ENCODE data around the gene C4BPB. TPM values are rescaled to one million over a fixed set of nuclear protein-coding genes. Genes with fewer than 3 reads are reported as not detected.

C4BPB gene
- total RNA-seq, 4 donors from 2014 or later, result not detected

DNA sequence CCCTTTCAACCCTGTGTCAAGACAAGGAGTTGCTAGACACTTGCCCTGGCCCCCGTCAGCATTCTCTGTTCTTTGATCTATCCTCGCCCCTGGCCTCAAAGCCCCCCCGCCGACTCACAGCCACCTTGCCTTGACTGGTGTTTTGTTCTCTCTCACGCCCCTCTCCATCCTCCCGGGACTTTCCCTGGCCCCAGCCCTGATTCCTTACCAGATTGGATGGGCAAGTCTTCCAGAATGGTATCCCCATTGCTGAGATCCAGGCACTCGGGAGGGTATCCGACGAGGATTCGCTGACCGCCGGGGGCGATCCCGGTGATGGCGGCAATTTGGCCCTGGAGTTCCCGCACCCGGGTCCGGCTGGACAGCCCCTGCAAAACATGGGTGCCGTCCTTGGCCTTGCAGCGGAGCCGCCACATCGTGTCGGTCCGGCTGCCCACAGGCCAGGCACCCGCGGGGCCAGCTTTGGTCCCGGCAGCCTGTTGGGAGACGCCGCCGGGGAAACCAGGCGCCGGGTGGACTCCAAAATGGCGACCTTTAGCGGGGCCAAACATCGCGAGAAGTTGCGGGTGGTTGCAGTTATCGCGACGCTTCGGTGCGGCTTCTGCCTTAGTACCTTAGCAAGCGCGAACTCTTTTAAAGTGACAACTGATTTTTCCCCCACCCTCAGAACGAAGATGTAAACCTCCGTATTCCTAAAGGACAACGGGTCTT is 38.0 kb upstream of the C4BPB start:
- H3K36me3 ChIP-seq, result peaks cover 11 to 13% of the 10 kb centered on the region in 2 donors
- peak overlapping the region; percentile 92 to 99 (median 99) for H3K4me3 ChIP-seq (replicated peaks in 1 of 3)
- WGBS, 2 donors, result 2% methylated on average over 10 to 35 of the region's 47 CpGs
- intact Hi-C loops (cut with DNase I), result no loop called here
- no peaks in the 10 kb centered on the region for H3K9me3 ChIP-seq
- H3K27me3 ChIP-seq, result no peaks in the 10 kb centered on the region
- peaks cover 37 to 40% of the 10 kb centered on the region in 2 donors for H3K4me1 ChIP-seq
- peak; percentile 92 for DNase-seq
- peak overlapping the region; percentile 77 to 97 (median 97) for H3K27ac ChIP-seq
- TF ChIP-seq CTCF (IDR thresholded peaks at IDR 0.05), result no peak
- peak; percentile 26 to 89 for TF ChIP-seq POLR2A (IDR thresholded peaks at IDR 0.05)

DNA sequence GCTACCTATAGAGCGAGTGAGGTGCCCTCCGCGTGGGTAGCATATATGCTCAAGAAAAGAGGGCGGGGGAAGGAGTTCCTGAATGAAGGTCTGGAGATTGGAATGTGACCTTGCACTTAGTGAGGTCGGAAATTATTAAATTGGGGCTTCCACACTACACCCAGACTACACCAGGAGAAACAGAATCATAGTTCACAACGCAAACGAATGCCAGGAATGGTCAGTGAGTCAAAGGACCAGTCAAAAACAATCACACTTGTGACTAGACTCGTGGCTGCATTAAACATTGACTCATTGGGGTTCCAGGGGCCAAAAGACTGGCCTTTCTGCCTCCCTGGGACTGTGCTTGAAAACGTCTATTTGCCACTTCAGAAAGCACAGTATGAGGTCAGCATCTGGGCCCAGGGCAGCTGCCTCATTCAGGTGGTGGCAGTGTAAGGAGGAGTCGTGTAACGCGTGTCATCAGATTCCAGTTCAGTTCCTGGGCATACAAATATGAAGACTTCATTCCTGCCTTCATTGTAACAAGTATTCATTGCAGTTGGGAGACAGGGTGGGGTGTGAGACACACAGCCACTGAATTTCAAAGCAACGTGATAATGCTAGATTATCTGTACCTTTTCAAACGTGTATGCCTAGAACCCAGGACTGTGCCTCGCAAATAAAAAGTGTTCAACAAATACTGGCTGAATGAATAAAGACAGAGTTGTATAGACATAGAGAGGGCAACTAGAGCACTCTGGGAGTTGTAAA is 37.3 kb upstream of the C4BPB start, which contains the start of gene YOD1:
YOD1 (minus strand) TSS at position 18 of the 753 bp plus-strand sequence. CDS start 178 bp downstream, outside the sequence.
- 53 to 64% methylated on average over 15 of the region's 15 CpGs for WGBS, 2 donors
- H3K27me3 ChIP-seq, result no peaks in the 10 kb centered on the region
- intact Hi-C loops (cut with DNase I), result no loop called here
- TF ChIP-seq CTCF (IDR thresholded peaks at IDR 0.05), result no peak
- no peak for TF ChIP-seq POLR2A (IDR thresholded peaks at IDR 0.05)
- DNase-seq, result peak in 1 of 2 donors; percentile 21
- H3K4me3 ChIP-seq (replicated peaks in 1 of 3), result peak within 1 kb of the TSS; percentile 92 to 99 (median 99)
- peaks cover 11 to 13% of the 10 kb centered on the region in 2 donors for H3K36me3 ChIP-seq
- peaks cover 33 to 40% of the 10 kb centered on the region in 2 donors for H3K4me1 ChIP-seq
- peak within 1 kb of the TSS; percentile 77 to 97 (median 97) for H3K27ac ChIP-seq
- no peaks in the 10 kb centered on the region for H3K9me3 ChIP-seq

DNA sequence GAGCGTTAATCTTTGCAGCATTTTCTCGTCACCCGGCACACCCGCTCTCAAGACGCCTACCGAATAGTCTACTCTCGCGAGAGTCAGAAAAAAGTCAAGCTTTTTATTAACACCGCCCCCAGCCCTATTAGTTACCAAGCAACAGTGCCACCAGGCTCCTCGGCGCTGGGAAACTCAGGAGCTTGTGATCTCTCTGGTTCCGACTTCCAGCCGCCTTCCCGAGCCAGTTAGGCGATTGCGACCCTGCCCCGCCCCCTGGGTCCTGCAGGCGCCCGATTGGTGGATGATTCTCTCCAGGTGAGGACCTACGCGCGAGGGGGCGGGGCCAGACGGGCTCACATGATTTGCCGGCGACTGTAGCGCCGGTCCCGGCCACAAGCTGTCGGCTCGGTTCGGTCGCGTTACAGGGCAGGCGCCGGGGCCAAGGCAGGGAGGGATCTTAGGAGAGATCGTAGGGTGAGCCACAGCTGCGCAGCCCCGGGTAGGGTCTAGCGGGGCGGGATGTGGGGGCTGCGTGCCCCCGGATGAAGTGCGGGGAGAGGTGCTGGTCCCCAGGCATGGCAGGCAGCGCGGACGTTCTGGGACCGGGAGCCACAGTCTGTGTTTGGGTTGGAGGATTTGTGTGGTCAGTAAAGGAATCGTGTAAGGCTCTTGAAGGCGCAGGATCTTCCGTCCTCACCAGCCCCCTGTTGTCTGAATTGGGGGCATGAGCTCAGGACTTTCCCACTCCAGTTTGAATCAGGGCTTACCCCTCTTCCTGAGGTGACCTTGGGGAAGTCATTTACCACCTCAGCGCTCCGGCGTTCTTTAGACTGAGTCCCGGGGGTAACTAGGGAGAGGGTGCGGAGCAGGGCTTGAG is 35.5 kb upstream of the C4BPB start, which contains the start of gene PFKFB2:
PFKFB2 (plus strand) TSS at position 365 of the 859 bp plus-strand sequence. CDS start 1,443 bp downstream, outside the sequence.
- intact Hi-C loops (cut with DNase I), result no loop called here
- Histone ChIP-seq H3K36me3 (peaks cover 11 to 13% of the 10 kb centered on the region in 2 donors), H3K27ac (peak within 1 kb of the TSS; percentile 93 to 97 (median 97)), H3K27me3 (no peaks in the 10 kb centered on the region), H3K4me1 (peaks cover 24 to 48% of the 10 kb centered on the region in 2 donors), H3K9me3 (no peaks in the 10 kb centered on the region), H3K4me3 (replicated peaks in 1 of 3) (peak within 1 kb of the TSS; percentile 58 to 80 (median 80))
- 2 to 5% methylated on average over 20 to 47 of the region's 56 CpGs for WGBS, 2 donors
- TF ChIP-seq CTCF (IDR thresholded peaks at IDR 0.05) (peak in 4 of 6 experiments; percentile 23 to 52 (median 50)), POLR2A (IDR thresholded peaks at IDR 0.05) (peak; percentile 89 to 100)
- peak; percentile 100 for DNase-seq

DNA sequence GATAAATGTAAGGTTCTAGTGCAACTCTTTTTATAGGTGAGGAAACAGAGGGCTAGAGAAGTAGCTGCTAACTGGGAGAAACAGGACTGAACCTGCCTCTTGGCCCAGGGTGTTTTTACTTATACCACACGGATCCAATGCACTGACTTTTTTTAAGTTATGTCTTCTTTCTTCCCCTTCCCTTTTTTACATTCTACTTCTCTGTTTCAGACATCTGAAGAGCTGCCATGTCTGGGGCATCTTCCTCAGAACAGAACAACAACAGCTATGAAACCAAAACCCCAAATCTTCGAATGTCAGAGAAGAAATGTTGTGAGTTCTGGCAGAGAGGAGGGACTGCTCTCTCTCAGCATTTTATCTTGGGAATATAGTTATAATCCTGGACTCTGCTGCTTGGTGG is 34.2 kb upstream of the C4BPB start:
- peak overlapping the region; percentile 93 to 97 (median 97) for H3K27ac ChIP-seq
- peaks cover 34 to 55% of the 10 kb centered on the region in 2 donors for H3K4me1 ChIP-seq
- H3K4me3 ChIP-seq (replicated peaks in 1 of 3), result no peak overlapping the region
- no peaks in the 10 kb centered on the region for H3K27me3 ChIP-seq
- intact Hi-C loops (cut with DNase I), result no loop called here
- DNase-seq, result no peak
- H3K36me3 ChIP-seq, result no peaks in the 10 kb centered on the region
- WGBS, 2 donors, result 71 to 72% methylated on average over 2 of the region's 2 CpGs
- H3K9me3 ChIP-seq, result no peaks in the 10 kb centered on the region
- TF ChIP-seq CTCF (IDR thresholded peaks at IDR 0.05), result no peak
- no peak for TF ChIP-seq POLR2A (IDR thresholded peaks at IDR 0.05)
